PC-3 (cell line): Measurements from ENCODE around the gene TMEM163. TPM values are rescaled to one million over a fixed set of nuclear protein-coding genes. Genes with fewer than 3 reads are reported as not detected.

Source experiments
- ATAC-seq: fragments of 200-7000 bp; cut with Tn5 transposase; 2 replicates; pipeline ENCODE4 v1.9.1; 2020; ENCODE audit warnings: mild to moderate bottlenecking, moderate library complexity
- BruUV-seq: library from RNA; stranded (reverse); fragments of 400-500 nt; replicated peaks from 2 replicates; lab custom pipeline; 2021; lab: Mats Ljungman, UMichigan
- CTCF ChIA-PET: fragments of 300-600 bp; sonication (Branson Sonifier 250); formaldehyde crosslinking; loops from one replicate; lab custom pipeline; 2022; ENCODE audit warnings: antibody characterized with exemption; lab: Charles Lee
- POLR2A ChIA-PET: fragments of 300-600 bp; sonication (Branson Sonifier 250); formaldehyde crosslinking; loops from one replicate; lab custom pipeline; 2022; ENCODE audit warnings: antibody characterized with exemption; ENCODE audit not compliant: unreplicated experiment; lab: Charles Lee
- DNase-seq: peaks from one replicate; pipeline ENCODE4 v3.0.0-alpha.2; 2015
- H2AFZ ChIP-seq: fragments of 300-600 bp; sonication (generic); 2 replicates; pipeline ENCODE4 v1.6.0; 2016; ENCODE audit warnings: antibody characterized with exemption, low read length
- H3F3A ChIP-seq: fragments of 300-600 bp; sonication (generic); one replicate; pipeline ENCODE4 v1.6.0; 2017; ENCODE audit warnings: antibody characterized with exemption, low read length, control low read depth, mild to moderate bottlenecking; ENCODE audit not compliant: unreplicated experiment
- H3K27ac ChIP-seq: fragments of 300-600 bp; sonication (generic); 2 replicates; pipeline ENCODE4 v1.5.1; 2016; ENCODE audit warnings: mild to moderate bottlenecking, low read length
- H3K27me3 ChIP-seq: fragments of 300-600 bp; sonication (generic); 2 replicates; pipeline ENCODE4 v1.6.1; 2016; ENCODE audit warnings: low read length, mixed read lengths
- H3K36me3 ChIP-seq: fragments of 300-600 bp; sonication (generic); 2 replicates; pipeline ENCODE4 v1.6.1; 2016; ENCODE audit warnings: low read depth, mixed run types, low read length, mixed read lengths
- H3K4me1 ChIP-seq: fragments of 300-600 bp; sonication (generic); 2 replicates; pipeline ENCODE4 v1.5.1; 2016; ENCODE audit warnings: low read length; ENCODE audit not compliant: insufficient read depth
- H3K4me2 ChIP-seq: fragments of 300-600 bp; sonication (generic); 2 replicates; pipeline ENCODE4 v1.6.0; 2016; ENCODE audit warnings: low read length
- H3K4me3 ChIP-seq: fragments of 300-600 bp; sonication (generic); 2 replicates; pipeline ENCODE4 v1.5.1; 2016; ENCODE audit warnings: mild to moderate bottlenecking, low read length, mixed read lengths
- H3K79me2 ChIP-seq: fragments of 300-600 bp; sonication (generic); 2 replicates; pipeline ENCODE4 v1.6.1; 2017; ENCODE audit warnings: low read length, mixed read lengths
- H3K9ac ChIP-seq: fragments of 300-600 bp; sonication (generic); 2 replicates; pipeline ENCODE4 v1.6.0; 2016; ENCODE audit warnings: mild to moderate bottlenecking, low read length
- H3K9me2 ChIP-seq: fragments of 300-600 bp; sonication (generic); replicated peaks from 2 replicates; pipeline ENCODE4 v1.6.1; 2016; ENCODE audit warnings: mixed run types, low read length, mixed read lengths
- H3K9me3 ChIP-seq: fragments of 300-600 bp; sonication (generic); 2 replicates; pipeline ENCODE4 v1.6.1; 2016; ENCODE audit warnings: low read length, mixed read lengths
- H4K20me1 ChIP-seq: fragments of 300-600 bp; sonication (generic); 2 replicates; pipeline ENCODE4 v1.6.1; 2016; ENCODE audit warnings: low read length, mixed read lengths
- CTCF ChIP-seq: fragments of 300-600 bp; sonication (generic); conservative IDR thresholded peaks from 2 replicates; pipeline ENCODE4 v1.5.1; 2017; ENCODE audit warnings: antibody characterized with exemption, low read depth, mild to moderate bottlenecking, low read length
- EZH2 ChIP-seq: fragments of 300-600 bp; sonication (generic); IDR thresholded peaks from one replicate; pipeline ENCODE4 v1.6.1; 2017; ENCODE audit warnings: antibody characterized with exemption, mild to moderate bottlenecking, low read length; ENCODE audit not compliant: unreplicated experiment
- EZH2phosphoT487 ChIP-seq: fragments of 300-600 bp; sonication (generic); IDR thresholded peaks from 2 replicates; pipeline ENCODE4 v1.6.1; 2018; ENCODE audit warnings: mild to moderate bottlenecking, antibody characterized with exemption, low read length, borderline replicate concordance
- intact Hi-C: fragments of 100-400 bp; cut with micrococcal nuclease; formaldehyde crosslinking; loops from 2 replicates; pipeline ENCODE4 v1.9.0; 2023
- total RNA-seq: library from RNA; depleted of rRNA; stranded (reverse); fragments of >200 nt; gene quantifications from 2 replicates; pipeline ENCODE4 v1.2.3, GENCODE V29; 2014

The TMEM163 gene
- total RNA-seq, 1 experiment from 2014 or later, result 0.47 TPM

GRCh38 chr2:134458473-134458853, 260.3 kb downstream of the TMEM163 start:
- POLR2A ChIA-PET, result no interaction called here
- Histone ChIP-seq H2AFZ (no peak overlapping the region), H3K36me3 (no peaks in the 10 kb centered on the region), H3K4me3 (no peak overlapping the region), H3K4me1 (no peaks in the 10 kb centered on the region), H3K9ac (no peak overlapping the region), H4K20me1 (no peaks in the 10 kb centered on the region), H3F3A (no peaks in the 10 kb centered on the region), H3K4me2 (no peak overlapping the region), H3K27me3 (no peaks in the 10 kb centered on the region), H3K9me3 (no peaks in the 10 kb centered on the region), H3K79me2 (no peaks in the 10 kb centered on the region), H3K9me2 (no peaks in the 10 kb centered on the region), H3K27ac (no peak overlapping the region)
- DNase-seq (no peak), ATAC-seq (no peak)
- no TSS peak for BruUV-seq
- CTCF ChIA-PET, result no interaction called here
- TF ChIP-seq EZH2phosphoT487 (no peak), EZH2 (no peak), CTCF (no peak)
- intact Hi-C loops, result no loop called here

- no peaks in the 10 kb centered on the region for H3K27me3 ChIP-seq
- H3K4me3 ChIP-seq, result no peak overlapping the region
- H3K9me3 ChIP-seq, result no peaks in the 10 kb centered on the region
- no TSS peak for BruUV-seq
- intact Hi-C loops, result no loop called here
- no peaks in the 10 kb centered on the region for H3K36me3 ChIP-seq
- POLR2A ChIA-PET, result no interaction called here
- H4K20me1 ChIP-seq, result no peaks in the 10 kb centered on the region
- H2AFZ ChIP-seq, result no peak overlapping the region
- no peaks in the 10 kb centered on the region for H3K9me2 ChIP-seq
- no peak for ATAC-seq
- H3K4me1 ChIP-seq, result no peaks in the 10 kb centered on the region
- H3K4me2 ChIP-seq, result no peak overlapping the region
- TF ChIP-seq EZH2 (no peak), CTCF (no peak), EZH2phosphoT487 (no peak)
- no peak overlapping the region for H3K9ac ChIP-seq
- H3K79me2 ChIP-seq, result no peaks in the 10 kb centered on the region
- no peak for DNase-seq
- H3K27ac ChIP-seq, result no peak overlapping the region
- CTCF ChIA-PET, result no interaction called here
- no peaks in the 10 kb centered on the region for H3F3A ChIP-seq
Measured at GRCh38 chr2:134457765-134458472, 260.9 kb downstream of the TMEM163 start.

DNA sequence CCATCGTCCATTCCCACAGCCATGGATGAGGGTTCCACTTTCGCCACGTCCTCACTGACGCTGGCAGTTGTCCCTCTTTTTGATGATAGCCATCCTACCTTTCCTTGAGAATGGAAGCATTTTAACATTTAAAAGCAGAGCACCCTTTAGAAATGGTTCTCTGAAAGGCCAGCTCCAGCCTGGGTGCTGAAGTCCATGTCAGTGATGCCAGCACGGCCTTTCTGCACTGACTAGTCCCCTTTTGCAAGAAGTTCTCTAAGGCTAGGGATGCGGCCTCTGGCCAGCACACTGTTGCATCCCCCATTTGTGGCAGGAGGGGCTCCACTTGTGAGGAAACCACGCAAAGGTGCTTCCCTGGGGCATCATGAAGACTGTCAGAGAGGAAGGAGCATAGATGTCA, 261.4 kb downstream of the TMEM163 start:
- Histone ChIP-seq H2AFZ (no peak overlapping the region), H3F3A (no peaks in the 10 kb centered on the region), H4K20me1 (no peaks in the 10 kb centered on the region), H3K4me1 (no peaks in the 10 kb centered on the region), H3K9me3 (no peaks in the 10 kb centered on the region), H3K9ac (no peak overlapping the region), H3K27me3 (no peaks in the 10 kb centered on the region), H3K36me3 (no peaks in the 10 kb centered on the region), H3K4me3 (no peak overlapping the region), H3K4me2 (no peak overlapping the region), H3K79me2 (no peaks in the 10 kb centered on the region), H3K27ac (no peak overlapping the region), H3K9me2 (no peaks in the 10 kb centered on the region)
- ChIA-PET CTCF (no interaction called here), POLR2A (no interaction called here)
- intact Hi-C loops, result no loop called here
- TF ChIP-seq EZH2, result no peak
- no peak for TF ChIP-seq CTCF
- no peak for TF ChIP-seq EZH2phosphoT487
- no peak for ATAC-seq
- BruUV-seq, result no TSS peak
- DNase-seq, result no peak
